ENCODE data around the gene ERLIN1.

GRCh38 chr10:100154666-100155065, 31.2 kb downstream of the ERLIN1 start:
- no peak for TF ChIP-seq POLR2A (IDR thresholded peaks at IDR 0.05)
- TF ChIP-seq CTCF (IDR thresholded peaks at IDR 0.05): no peak

Data from right lobe of liver (tissue), 4 donors.